GM21576 (cell line): ENCODE measurements around the gene KCNJ15.
"Not testable (repeated sequence)": the region's sequence is repeated elsewhere in the genome, so short reads cannot be mapped to it uniquely, and the experiment has no call there.

ENCODE experiments used
- ATAC-seq: cut with Tn5 transposase; IDR thresholded peaks from one replicate; pipeline ENCODE4 v1.9.1; 2021; ENCODE audit warnings: mild to moderate bottlenecking, moderate library complexity; ENCODE audit not compliant: unreplicated experiment

KCNJ15 gene

GRCh38 chr21:38256599-38257302 is at the start of gene KCNJ15:
TSS of gene KCNJ15 (plus strand) at chr21:38256991. CDS start at chr21:38299262, 42,271 bp downstream.
- no peak for ATAC-seq

DNA sequence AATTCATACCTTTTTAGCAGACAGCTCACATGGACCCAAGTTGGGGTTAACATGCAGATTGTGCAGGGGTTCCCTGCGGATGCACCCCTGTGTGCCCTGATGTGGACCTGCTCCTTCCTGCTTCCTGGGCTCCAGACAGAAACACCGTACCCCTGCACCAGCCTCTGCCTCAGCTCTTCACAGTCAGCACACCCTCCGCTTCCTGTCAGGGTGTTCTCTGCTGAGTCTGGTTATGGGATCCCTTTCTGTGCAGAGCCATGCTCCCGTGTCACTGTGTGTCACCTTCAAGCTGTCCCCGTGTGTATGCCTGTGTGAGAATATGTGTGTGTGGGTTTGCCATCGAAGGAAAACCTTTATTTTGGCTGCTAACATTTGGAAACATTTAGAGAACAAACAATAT is 48.7 kb upstream of the KCNJ15 start:
- ATAC-seq = no peak

GRCh38 chr21:38211321-38211720 is 45.5 kb upstream of the KCNJ15 start:
- no peak for ATAC-seq

GRCh38 chr21:38212706-38213105 is 44.1 kb upstream of the KCNJ15 start:
- ATAC-seq = no peak

DNA sequence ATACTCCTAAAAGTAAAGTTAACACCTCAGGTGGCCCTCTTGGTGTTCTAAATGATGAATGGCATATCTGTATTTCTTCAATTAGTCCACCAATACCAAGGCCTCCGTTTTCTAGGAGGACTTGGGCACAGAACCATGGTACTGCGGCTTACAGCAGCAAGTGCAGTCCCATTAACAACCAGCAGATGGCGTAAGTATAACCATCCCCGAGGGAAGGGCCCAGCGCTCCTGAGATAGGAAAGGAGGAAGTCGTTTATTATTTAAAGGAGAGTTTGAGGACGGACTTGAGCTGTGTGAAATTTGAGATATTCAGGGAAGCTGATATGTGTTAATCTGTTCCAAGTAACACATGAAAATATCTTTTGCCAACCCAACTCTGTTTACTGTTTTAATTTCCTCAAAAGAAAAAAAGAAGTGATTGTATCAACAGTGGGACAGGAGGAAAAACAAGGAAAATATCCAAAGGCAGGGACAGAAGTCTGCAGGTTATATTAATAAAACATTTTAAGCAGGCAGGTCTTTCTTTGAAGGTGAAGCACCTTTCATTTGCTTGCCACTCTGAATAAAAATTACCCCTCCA is 37.7 kb upstream of the KCNJ15 start:
- no peak for ATAC-seq

- ATAC-seq = no peak
These were observed 36.5 kb upstream of the KCNJ15 start for GRCh38 chr21:38220270-38220737.

GRCh38 chr21:38221594-38221993 is 35.2 kb upstream of the KCNJ15 start:
- ATAC-seq = no peak

- ATAC-seq = no peak
These were observed 32.8 kb upstream of the KCNJ15 start for GRCh38 chr21:38223893-38224540.

- ATAC-seq = no peak
These were observed 29.4 kb upstream of the KCNJ15 start for GRCh38 chr21:38227401-38227800.

DNA sequence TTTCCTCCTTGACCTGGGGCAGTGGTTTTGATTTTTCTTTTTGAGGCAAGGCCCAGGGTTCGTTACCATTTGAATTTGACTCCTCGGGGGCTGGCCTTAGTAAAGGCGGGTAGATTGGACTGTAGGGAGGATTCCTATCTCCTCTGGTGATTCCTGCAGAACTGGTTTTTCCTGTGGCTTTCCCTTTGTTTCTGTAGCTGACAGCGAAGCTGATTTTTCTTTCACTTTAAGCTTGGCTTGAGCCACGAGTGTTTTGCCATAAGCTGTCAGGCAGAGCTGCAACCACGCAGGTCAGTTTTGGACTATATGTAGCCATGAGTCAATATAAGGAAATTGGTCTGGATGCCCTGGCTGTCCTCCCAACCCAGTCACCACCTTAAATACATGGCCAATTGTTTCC is 28.7 kb upstream of the KCNJ15 start:
- ATAC-seq = no peak

- ATAC-seq = no peak
These were observed 28.3 kb upstream of the KCNJ15 start for GRCh38 chr21:38228537-38228936.

DNA sequence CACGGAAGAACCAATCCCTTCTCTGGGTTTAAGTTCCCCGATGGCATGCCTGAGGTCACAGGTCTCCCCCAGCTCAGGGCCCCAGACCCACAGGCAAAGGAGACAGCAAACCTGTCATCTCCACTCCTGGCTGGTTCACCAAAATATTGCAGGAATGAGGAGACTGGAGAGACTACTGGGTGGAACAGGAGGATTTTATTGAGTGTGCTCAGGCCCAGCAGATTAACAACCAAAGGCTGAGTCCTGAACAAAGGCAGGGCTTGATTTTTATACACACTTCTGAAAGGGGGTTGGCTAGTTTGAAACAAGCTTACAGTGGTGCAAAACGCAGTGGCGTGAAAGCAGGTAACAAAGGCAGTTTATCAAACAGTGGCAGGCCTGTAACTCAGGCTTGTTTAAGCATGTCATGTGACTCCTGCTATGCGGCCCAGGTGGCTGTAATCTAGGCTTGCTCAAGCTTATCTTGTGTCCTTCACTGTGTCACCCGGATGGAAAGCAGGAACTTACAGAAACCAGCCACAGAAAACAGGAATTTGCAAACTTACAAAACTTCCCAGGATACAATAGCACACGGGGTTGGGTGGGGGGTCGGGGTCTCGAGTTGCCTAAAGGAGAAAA is 27.4 kb upstream of the KCNJ15 start:
- ATAC-seq = no peak

DNA sequence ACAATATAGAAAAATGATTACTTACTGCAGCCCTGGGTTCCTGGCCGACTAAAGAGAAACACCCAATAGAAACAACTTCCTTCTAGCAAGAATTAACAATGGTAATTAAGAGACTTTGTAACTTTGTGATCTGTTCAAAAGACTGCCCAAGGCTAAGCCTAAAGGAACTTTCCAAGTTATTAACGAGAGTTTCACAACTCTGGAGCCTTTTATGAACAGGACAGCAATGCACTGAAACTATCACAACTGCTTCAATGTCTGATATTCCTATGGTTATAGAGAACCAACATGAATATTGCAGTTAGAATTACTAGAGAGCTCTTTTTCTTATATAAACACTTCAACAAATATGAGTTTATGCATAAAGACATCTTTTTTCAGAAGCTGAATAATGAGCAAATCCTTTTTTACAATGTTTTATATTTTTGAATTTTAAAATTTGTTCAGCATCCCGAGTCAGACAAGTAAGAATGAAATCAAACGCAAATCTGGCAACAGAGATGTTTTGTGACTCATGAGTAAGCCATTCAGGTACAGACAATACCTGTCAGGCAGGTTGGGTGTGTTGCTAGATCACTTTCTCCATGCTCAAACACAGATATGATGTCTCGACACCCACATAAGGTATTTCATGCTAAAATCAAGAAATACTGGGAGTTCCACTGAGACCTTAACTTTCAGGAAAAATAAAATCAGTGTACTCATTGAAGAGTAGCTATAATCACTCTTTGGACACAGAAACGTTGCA is 22.2 kb upstream of the KCNJ15 start:
- ATAC-seq = no peak

- ATAC-seq = not testable (repeated sequence)
These were observed 21.5 kb upstream of the KCNJ15 start for GRCh38 chr21:38235251-38235650.

GRCh38 chr21:38236232-38236631 is 20.6 kb upstream of the KCNJ15 start:
- no peak for ATAC-seq

DNA sequence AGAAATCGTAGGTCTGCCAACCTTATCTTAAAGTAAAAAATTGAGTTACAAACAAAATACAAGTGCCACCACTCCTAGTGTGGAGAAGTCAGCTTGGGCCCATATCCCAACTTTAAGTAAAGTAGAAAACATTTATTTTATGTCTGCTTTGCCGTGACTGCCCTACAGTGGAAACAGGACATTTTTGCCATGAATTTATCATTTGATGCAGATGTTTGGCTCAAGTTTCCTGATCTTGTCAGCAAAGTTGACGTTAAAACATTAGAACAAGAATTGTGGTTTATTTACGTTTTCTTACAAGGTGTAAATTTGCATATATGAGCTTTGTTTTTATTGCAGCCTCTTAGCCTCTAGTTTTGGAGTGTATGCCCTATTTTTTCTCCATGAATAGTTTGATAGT is 17.1 kb upstream of the KCNJ15 start:
- ATAC-seq = no peak

DNA sequence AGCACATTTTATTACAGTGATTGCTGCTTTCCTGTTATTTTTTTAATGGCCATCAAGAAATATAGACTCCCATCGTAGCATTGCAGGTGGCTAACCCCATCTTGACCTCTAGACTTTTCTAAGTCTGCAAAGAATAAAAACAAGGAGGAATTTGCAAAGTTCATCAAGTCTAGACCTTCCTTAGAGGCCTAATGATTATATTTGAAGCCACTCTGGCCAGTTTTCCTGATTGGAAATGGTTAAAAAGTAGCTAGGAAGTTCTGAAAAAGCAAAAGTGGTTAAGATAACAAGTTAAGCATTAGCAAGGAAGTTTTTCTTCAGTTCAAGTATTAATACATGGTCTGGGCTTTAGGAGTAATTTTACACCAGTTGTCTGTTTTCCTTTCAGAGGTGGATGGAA is 16.7 kb upstream of the KCNJ15 start:
- ATAC-seq = no peak

DNA sequence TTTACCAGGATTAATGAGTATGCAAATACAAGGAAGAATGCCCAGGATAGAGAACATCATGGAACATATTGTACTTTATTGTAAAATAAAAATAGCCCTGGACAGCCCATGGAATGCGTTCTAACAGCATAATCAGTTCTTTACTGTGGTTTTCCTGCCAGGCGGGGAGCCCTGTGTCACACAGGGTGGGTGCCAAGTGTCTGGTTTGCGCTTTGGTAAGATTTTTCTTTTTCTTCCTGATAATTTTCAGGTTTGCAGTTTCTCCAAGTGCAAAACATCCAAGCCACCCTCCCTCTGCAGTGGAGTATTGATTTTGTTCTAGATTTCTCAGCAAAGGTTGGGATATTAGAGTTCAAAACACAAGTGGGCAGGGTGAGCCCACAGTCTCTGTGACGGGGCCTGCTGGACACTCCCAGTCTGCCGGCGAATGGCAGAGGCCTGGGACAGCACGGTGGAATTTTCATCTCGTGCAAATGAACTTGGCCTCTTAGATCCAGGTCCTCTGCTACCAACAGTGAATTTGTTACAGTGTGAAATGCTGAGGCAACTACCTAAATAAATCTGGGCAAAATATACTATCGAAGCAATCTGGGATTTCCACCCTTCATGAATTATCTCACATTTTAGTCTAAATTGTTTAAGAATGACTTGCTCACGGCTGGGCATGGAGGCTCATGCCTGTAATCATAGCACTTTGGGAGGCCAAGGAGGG is 15.6 kb upstream of the KCNJ15 start:
- no peak for ATAC-seq

DNA sequence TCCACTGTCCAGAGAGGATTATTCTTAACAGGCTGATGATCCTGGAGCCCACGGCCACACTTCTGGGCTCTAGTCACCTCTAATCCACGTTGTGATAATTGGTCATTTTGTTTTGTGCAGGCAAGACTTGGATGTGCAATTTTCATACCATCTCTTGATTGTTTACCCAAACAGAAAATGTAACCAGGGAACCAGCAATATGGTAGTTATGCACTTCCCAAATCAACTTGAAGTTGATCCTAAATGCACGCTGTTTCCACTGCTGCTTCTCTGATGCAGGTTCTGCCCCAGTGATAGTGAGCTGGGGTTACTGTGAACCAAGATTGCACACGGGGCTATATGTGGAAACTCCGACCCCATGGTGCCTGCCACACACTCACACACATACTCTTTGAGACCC is 14.7 kb upstream of the KCNJ15 start:
- no peak for ATAC-seq

- ATAC-seq = no peak
These were observed 12.9 kb upstream of the KCNJ15 start for GRCh38 chr21:38243732-38244406.
